ENCODE results near the gene CCNT2.

- TF ChIP-seq BACH2 (CRISPR knock-in tag; IDR thresholded peaks at IDR 0.05; ENCODE audit: borderline replicate concordance) (no peak), CSRNP3 (CRISPR knock-in tag; IDR thresholded peaks at IDR 0.05) (no peak), SNAI2 (CRISPR knock-in tag; IDR thresholded peaks at IDR 0.05) (no peak), ZFP3 (CRISPR knock-in tag; IDR thresholded peaks at IDR 0.05) (no peak), ZFP30 (CRISPR knock-in tag; IDR thresholded peaks at IDR 0.05) (no peak)
- TF ChIP-seq, protein P1, sequence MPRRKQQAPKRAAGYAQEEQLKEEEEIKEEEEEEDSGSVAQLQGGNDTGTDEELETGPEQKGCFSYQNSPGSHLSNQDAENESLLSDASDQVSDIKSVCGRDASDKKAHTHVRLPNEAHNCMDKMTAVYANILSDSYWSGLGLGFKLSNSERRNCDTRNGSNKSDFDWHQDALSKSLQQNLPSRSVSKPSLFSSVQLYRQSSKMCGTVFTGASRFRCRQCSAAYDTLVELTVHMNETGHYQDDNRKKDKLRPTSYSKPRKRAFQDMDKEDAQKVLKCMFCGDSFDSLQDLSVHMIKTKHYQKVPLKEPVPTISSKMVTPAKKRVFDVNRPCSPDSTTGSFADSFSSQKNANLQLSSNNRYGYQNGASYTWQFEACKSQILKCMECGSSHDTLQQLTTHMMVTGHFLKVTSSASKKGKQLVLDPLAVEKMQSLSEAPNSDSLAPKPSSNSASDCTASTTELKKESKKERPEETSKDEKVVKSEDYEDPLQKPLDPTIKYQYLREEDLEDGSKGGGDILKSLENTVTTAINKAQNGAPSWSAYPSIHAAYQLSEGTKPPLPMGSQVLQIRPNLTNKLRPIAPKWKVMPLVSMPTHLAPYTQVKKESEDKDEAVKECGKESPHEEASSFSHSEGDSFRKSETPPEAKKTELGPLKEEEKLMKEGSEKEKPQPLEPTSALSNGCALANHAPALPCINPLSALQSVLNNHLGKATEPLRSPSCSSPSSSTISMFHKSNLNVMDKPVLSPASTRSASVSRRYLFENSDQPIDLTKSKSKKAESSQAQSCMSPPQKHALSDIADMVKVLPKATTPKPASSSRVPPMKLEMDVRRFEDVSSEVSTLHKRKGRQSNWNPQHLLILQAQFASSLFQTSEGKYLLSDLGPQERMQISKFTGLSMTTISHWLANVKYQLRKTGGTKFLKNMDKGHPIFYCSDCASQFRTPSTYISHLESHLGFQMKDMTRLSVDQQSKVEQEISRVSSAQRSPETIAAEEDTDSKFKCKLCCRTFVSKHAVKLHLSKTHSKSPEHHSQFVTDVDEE (CRISPR knock-in tag; IDR thresholded peaks at IDR 0.05) = no peak
Measured at GRCh38 chr2:134873152-134873551, 45.5 kb upstream of the CCNT2 start.
